ENCODE results near the gene PITPNM1. TPM values are rescaled to one million over a fixed set of nuclear protein-coding genes. Genes with fewer than 3 reads are reported as not detected.

Gene PITPNM1
- total and polyA plus RNA-seq, 2 of the 13 experiments (the other 11 are each of a cell fraction or from before 2014, with no cell fraction given) = 8.2 to 8.5 TPM

GRCh38 chr11:67483831-67484665, 21.1 kb downstream of the PITPNM1 start:
- H3K4me3 ChIP-seq (replicated peaks in 1 of 3; ENCODE audit: insufficient read depth in 1 of 3, low read depth in 2 of 3, low read length in 3 of 3) = peak overlapping the region in 2 of 3 experiments; percentile 59 to 75; a peak in 3 of 6 replicates

More at GRCh38 chr11:67483831-67484665, 21.1 kb downstream of the PITPNM1 start:
- TF ChIP-seq ZNF782 (CRISPR knock-in tag; IDR thresholded peaks at IDR 0.05; ENCODE audit: borderline replicate concordance) = no peak
- no peak for TF ChIP-seq GPN1 (CRISPR knock-in tag; IDR thresholded peaks at IDR 0.05; ENCODE audit: borderline replicate concordance)
- TF ChIP-seq ZNF20 (CRISPR knock-in tag; IDR thresholded peaks at IDR 0.05) = no peak
- no peak for TF ChIP-seq ZFP41 (CRISPR knock-in tag; IDR thresholded peaks at IDR 0.05; ENCODE audit: borderline replicate concordance)
- no peak for TF ChIP-seq ZNF333 (CRISPR knock-in tag; IDR thresholded peaks at IDR 0.05; ENCODE audit: borderline replicate concordance)
- 0 out of 2 replicates have a peak, but pooled peaks have one; percentile 5 for TF ChIP-seq ZNF30 (CRISPR knock-in tag; IDR thresholded peaks at IDR 0.05)
- no peak for TF ChIP-seq ZNF841 (CRISPR knock-in tag; IDR thresholded peaks at IDR 0.05; ENCODE audit: borderline replicate concordance)
- TF ChIP-seq ZNF557 (CRISPR knock-in tag; IDR thresholded peaks at IDR 0.05) = no peak
- no peak for TF ChIP-seq ZNF143 (CRISPR knock-in tag; IDR thresholded peaks at IDR 0.05)
- no peak for TF ChIP-seq SIX1 (CRISPR knock-in tag; IDR thresholded peaks at IDR 0.05; ENCODE audit: borderline replicate concordance)
- no peak for TF ChIP-seq ZFP36 (IDR thresholded peaks at IDR 0.05; ENCODE audit: borderline replicate concordance, low read depth, low read length, partially characterized antibody)
- no peak for TF ChIP-seq ZBTB7B (CRISPR knock-in tag; IDR thresholded peaks at IDR 0.05)
- no peak for TF ChIP-seq ZNF678 (CRISPR knock-in tag; IDR thresholded peaks at IDR 0.05)
- 0 out of 2 replicates have a peak, but pooled peaks have one; percentile 19 for TF ChIP-seq REL (CRISPR knock-in tag; conservative IDR thresholded peaks at IDR 0.05)
- no peak for FAIRE-seq
- H2AFZ ChIP-seq (ENCODE audit: low read length) = no peak overlapping the region
- H3K9me3 ChIP-seq (ENCODE audit: low read length) = no peaks in the 10 kb centered on the region
- intact Hi-C loops (cut with micrococcal nuclease; ENCODE audit: unreplicated experiment) (no loop called here), in situ Hi-C loops (cut with HindIII; ENCODE audit: extremely low pct_ligation_motif_present, low pct_unique_long_range_greater_than_20kb) (no loop called here)
- H3K27ac ChIP-seq (ENCODE audit: extremely low read length, insufficient read depth, low read length) = no peak overlapping the region
- H3K79me2 ChIP-seq (ENCODE audit: insufficient read depth, low read length) = no peaks in the 10 kb centered on the region
- BruUV-seq (replicated peaks) = no TSS peak
- DNase-seq (ENCODE audit: low spot score) = no peak
- ATAC-seq = peak; percentile 8
- no peaks in the 10 kb centered on the region for H3K27me3 ChIP-seq (ENCODE audit: control insufficient read depth in 1 of 2, insufficient read depth in 2 of 2, low read length in 2 of 2)
- peak overlapping the region; percentile 68 for H3K4me2 ChIP-seq (ENCODE audit: low read depth, low read length)
- no peaks in the 10 kb centered on the region for H4K20me1 ChIP-seq (ENCODE audit: insufficient read depth, low read length)
- POLR2A ChIA-PET = interaction anchor here (0.7 kb wide), 1 partner anchor 131 kb away, joined by 4 read pairs; the partner anchor contains the start of gene POLD4
- WGBS (ENCODE audit: low lambda C conversion rate) = 92% methylated on average over 16 of the region's 16 CpGs
- H3K9ac ChIP-seq (ENCODE audit: insufficient read depth, low read depth, low read length) = peak overlapping the region; percentile 72
- CTCF ChIA-PET (ENCODE audit: low intra/inter-chr PET ratio, low total read pairs) = interaction anchor here (1.1 kb wide), 1 partner anchor 82 kb away, joined by 3 read pairs; the partner anchor contains the start of gene PPP1CA
- H3K4me1 ChIP-seq (ENCODE audit: insufficient read depth, low read length) = peaks cover 28% of the 10 kb centered on the region
- H3K36me3 ChIP-seq (replicated peaks in 1 of 2; ENCODE audit: control insufficient read depth in 1 of 2, insufficient read depth in 2 of 2, low read length in 2 of 2) = peaks cover 2 to 11% of the 10 kb centered on the region in 2 experiments; a peak in 3 of 5 replicates

All from HepG2 (cell line).